Lower lobe of right lung (tissue), 2 donors: ENCODE measurements around the gene KRT8. TPM values are rescaled to one million over a fixed set of nuclear protein-coding genes. Genes with fewer than 3 reads are reported as not detected.

Experiments
- ATAC-seq, 2 donors: fragments of 200-7000 bp; cut with Tn5 transposase; one replicate each; pipeline ENCODE4 v1.9.1; 2020 to 2022; ENCODE audit warnings: mild to moderate bottlenecking in 2 of 2, moderate library complexity in 2 of 2
- DNase-seq: peaks from one replicate; pipeline ENCODE4 v3.0.0-alpha.2; 2020
- H3K27ac ChIP-seq: fragments of 200-600 bp; one replicate; pipeline ENCODE4 v1.8.0; 2022
- H3K27me3 ChIP-seq: fragments of 200-600 bp; one replicate; pipeline ENCODE4 v1.8.0; 2022; ENCODE audit warnings: low read depth
- H3K36me3 ChIP-seq: fragments of 200-600 bp; one replicate; pipeline ENCODE4 v1.8.0; 2022; ENCODE audit warnings: mild to moderate bottlenecking
- H3K4me1 ChIP-seq: fragments of 200-600 bp; one replicate; pipeline ENCODE4 v1.8.0; 2022
- H3K4me3 ChIP-seq: fragments of 200-600 bp; one replicate; pipeline ENCODE4 v1.8.0; 2022; ENCODE audit warnings: mild to moderate bottlenecking
- H3K9me3 ChIP-seq: fragments of 200-600 bp; one replicate; pipeline ENCODE4 v1.8.0; 2022
- intact Hi-C: fragments of 100-400 bp; cut with DNase I; formaldehyde crosslinking; loops from one replicate; pipeline ENCODE4 v1.11.0; 2022
- total RNA-seq: library from RNA; stranded (reverse); fragmentation: NEBNext Ultra II Directional; extraction: Animal tissue kit (Norgen Biotek cat#: 25700); gene quantifications from one replicate; pipeline ENCODE4 v1.2.1, GENCODE V29; 2021
- TF ChIP-seq, protein P1 (sequence below): fragments of 200-600 bp; IDR thresholded peaks from one replicate; pipeline ENCODE4 v1.8.0; 2022; ENCODE audit warnings: antibody characterized with exemption, mild to moderate bottlenecking
- donor health status: DM: no; HTN: yes; CAD: no; lungs with severe emphysema.

The KRT8 gene
- total RNA-seq, 1 donor from 2014 or later: 139 TPM

DNA sequence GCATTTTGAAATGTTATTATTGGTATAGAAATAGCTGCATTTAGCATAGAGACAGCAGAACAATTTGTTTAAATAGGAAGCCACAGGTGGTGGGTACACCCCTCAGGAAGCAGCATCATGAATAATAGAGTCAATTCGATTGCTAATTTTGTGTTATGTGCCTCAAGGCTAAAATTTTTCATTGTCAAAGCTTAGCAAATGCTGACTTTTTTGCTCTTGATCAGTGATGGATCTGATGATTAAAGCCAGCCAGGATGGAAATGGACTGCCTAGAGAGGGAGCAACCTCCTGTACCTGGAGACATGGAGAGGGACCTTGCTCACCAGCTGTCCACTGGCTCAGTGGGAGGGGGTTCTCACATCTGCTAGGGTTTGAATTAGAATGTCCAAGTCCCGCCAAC, 4.5 kb upstream of the KRT8 start:
- H3K4me1 ChIP-seq: peaks cover 17% of the 10 kb centered on the region
- H3K27me3 ChIP-seq: no peaks in the 10 kb centered on the region
- no peak for ATAC-seq
- TF ChIP-seq, protein P1, sequence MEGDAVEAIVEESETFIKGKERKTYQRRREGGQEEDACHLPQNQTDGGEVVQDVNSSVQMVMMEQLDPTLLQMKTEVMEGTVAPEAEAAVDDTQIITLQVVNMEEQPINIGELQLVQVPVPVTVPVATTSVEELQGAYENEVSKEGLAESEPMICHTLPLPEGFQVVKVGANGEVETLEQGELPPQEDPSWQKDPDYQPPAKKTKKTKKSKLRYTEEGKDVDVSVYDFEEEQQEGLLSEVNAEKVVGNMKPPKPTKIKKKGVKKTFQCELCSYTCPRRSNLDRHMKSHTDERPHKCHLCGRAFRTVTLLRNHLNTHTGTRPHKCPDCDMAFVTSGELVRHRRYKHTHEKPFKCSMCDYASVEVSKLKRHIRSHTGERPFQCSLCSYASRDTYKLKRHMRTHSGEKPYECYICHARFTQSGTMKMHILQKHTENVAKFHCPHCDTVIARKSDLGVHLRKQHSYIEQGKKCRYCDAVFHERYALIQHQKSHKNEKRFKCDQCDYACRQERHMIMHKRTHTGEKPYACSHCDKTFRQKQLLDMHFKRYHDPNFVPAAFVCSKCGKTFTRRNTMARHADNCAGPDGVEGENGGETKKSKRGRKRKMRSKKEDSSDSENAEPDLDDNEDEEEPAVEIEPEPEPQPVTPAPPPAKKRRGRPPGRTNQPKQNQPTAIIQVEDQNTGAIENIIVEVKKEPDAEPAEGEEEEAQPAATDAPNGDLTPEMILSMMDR: no peak
- DNase-seq: no peak
- no peak overlapping the region for H3K27ac ChIP-seq
- intact Hi-C loops: no loop called here
- no peaks in the 10 kb centered on the region for H3K36me3 ChIP-seq
- no peaks in the 10 kb centered on the region for H3K9me3 ChIP-seq
- H3K4me3 ChIP-seq: no peak overlapping the region

DNA sequence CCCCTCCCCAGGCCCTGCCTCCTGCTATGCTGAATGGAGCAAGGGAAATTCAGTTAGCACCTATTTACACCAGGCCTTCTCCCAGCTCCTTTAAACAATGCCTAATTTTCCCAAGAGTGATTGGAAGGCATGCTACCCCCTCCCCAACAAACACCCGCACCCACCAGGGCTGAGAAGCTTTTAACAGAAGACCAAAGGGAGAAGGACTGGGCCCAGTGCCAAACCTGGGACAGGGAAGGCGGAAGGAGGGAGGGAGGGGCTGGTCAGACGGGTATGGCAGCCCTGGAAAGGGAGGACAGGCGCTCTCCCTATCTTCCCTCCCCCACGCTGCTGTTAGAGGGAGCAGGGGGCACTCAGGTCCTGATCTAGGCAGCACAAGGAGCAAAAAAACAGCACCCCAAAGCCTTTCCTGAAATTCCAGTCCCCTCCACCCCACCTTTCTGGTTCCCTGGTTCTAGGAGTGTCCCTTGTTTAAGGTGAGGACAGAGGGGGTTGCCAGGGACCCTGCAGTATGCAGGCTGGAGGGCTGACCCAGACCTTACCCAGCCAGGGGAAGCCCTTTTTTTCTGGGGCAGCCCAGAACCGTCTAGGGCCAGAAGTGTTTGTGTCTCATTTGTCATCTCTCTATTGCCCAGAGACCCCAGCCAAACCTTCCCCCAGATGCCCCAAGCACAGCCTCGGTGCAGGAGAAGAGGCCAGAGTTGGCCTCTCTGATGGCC, 2.4 kb upstream of the KRT8 start:
- peak; percentile 37 to 41 for ATAC-seq
- Histone ChIP-seq H3K4me1 (peaks cover 17% of the 10 kb centered on the region), H3K9me3 (no peaks in the 10 kb centered on the region), H3K27ac (peak overlapping the region; percentile 85), H3K36me3 (no peaks in the 10 kb centered on the region), H3K27me3 (no peaks in the 10 kb centered on the region), H3K4me3 (no peak overlapping the region)
- TF ChIP-seq, protein P1: no peak
- peak; percentile 83 for DNase-seq
- intact Hi-C loops: no loop called here

DNA sequence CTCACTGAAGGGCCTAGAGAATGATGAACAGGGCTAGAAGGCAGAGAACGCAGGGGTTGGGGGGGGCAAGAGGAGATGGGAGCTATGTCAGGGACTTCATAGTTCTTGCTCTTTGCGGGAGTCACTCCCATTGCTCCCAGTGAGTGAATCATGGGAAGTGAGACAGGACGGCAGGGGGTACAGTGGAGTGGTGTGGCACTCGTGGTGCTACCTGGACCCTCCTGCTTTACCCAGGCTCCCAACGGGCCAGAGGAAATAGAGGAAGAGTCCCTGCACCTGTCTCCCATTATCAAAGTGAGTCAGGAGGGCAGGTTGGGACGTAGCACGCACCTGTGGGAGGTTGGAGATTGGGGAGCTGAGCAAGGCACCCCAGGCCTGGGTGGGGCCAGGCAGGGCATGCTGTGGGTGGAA, 1.3 kb upstream of the KRT8 start:
- DNase-seq (no peak), ATAC-seq (no peak)
- H3K9me3 ChIP-seq: no peaks in the 10 kb centered on the region
- intact Hi-C loops: no loop called here
- peak overlapping the region; percentile 85 for H3K27ac ChIP-seq
- H3K4me3 ChIP-seq: no peak overlapping the region
- TF ChIP-seq, protein P1: no peak
- H3K27me3 ChIP-seq: no peaks in the 10 kb centered on the region
- H3K36me3 ChIP-seq: peaks cover 2% of the 10 kb centered on the region
- peaks cover 17% of the 10 kb centered on the region for H3K4me1 ChIP-seq

DNA sequence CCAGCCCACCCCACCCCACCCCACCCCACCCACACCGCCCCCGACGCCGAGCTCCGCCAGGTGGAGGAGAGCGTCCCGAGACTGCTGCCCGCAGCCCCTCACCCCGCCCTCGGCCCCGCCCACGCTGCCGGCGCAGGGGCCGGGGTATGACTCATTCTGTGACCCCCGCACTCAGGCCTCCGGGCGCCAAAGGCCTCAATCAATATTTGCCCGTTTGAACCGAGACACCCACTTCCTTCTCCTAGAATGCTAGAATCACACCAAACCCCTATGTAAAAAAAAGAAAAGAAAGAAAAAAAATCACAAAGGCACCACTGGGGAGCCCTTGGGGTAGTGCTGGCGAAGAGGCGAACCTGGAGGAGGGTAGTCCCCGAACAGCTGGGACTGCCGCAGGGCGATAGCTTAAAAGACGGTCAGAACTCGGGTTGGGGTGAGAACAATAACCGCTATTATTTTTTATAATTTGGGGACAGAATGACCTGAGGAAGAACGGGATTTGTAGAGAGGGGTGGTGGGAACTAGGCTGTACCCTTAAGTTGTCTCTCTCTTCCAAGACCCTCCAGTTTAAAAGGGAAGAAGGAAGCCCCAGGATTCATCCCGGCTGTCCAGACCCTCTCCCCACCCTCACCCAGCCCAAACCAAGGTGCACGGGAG, 894 bp downstream of the KRT8 start:
- H3K4me1 ChIP-seq: peaks cover 17% of the 10 kb centered on the region
- H3K4me3 ChIP-seq: peak overlapping the region; percentile 53
- no peaks in the 10 kb centered on the region for H3K9me3 ChIP-seq
- ATAC-seq (peak; percentile 67 to 71), DNase-seq (peak; percentile 71)
- no peaks in the 10 kb centered on the region for H3K27me3 ChIP-seq
- intact Hi-C loops: no loop called here
- peaks cover 15% of the 10 kb centered on the region for H3K36me3 ChIP-seq
- TF ChIP-seq, protein P1: no peak
- peak overlapping the region; percentile 85 for H3K27ac ChIP-seq

DNA sequence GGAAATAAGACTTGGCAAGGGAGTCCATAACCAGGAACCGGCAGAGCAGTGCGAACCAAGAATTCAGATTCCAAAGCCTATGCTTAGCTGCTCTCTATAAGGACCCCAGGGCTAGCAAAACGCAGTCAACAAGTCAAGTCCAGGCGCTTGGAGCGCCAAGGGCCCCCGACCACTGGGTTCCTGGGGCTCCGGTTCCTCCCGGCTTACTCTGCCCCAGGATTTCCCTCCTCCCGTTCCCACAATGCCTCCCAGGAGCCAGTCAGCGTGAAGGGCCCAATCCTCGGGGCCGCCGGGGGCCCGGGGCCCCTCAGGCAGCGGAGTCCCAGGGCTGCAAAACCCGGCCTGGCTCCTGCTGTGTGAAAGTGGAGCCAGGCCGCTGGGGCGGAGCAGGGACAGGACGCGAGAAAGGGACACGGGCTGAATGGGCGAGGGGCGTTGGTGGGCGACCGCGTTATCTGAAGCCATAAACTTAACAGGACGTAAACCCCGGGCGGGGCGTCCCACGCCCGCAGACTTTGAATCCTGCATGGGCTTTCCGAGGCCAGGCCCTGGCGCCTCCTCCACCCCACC, 1.5 kb downstream of the KRT8 start:
- peaks cover 17% of the 10 kb centered on the region for H3K4me1 ChIP-seq
- H3K9me3 ChIP-seq: no peaks in the 10 kb centered on the region
- peak; percentile 87 for DNase-seq
- peaks cover 18% of the 10 kb centered on the region for H3K36me3 ChIP-seq
- peak overlapping the region; percentile 85 for H3K27ac ChIP-seq
- no peaks in the 10 kb centered on the region for H3K27me3 ChIP-seq
- intact Hi-C loops: no loop called here
- peak; percentile 63 to 80 for ATAC-seq
- peak overlapping the region; percentile 53 for H3K4me3 ChIP-seq
- TF ChIP-seq, protein P1: no peak
